H1 (cell line): ENCODE data around the gene UBL4B. TPM values are rescaled to one million over a fixed set of nuclear protein-coding genes. Genes with fewer than 3 reads are reported as not detected.

Experiments used
- BRCA1 ChIP-seq: IDR thresholded peaks from 2 replicates; pipeline ENCODE4 v1.6.1; 2012; ENCODE audit warnings: low read depth, low read length, improper control_type of control experiment
- CTBP2 ChIP-seq: IDR thresholded peaks from 2 replicates; pipeline ENCODE4 v1.7.0; 2011; ENCODE audit warnings: borderline replicate concordance, mild to moderate bottlenecking, moderate library complexity, mixed read lengths, low read length; ENCODE audit not compliant: insufficient read depth, insufficient read length
- EGR1 ChIP-seq: IDR thresholded peaks from 2 replicates; pipeline ENCODE4 v1.6.1; 2011; ENCODE audit warnings: low read depth, low read length, borderline replicate concordance
- EP300 ChIP-seq, 2 experiments: IDR thresholded peaks; 1 replicate in 1 of 2; 2 replicates in 1 of 2; pipeline ENCODE4 v1.6.1; 2011 to 2012; ENCODE audit warnings: low read depth in 2 of 2, low read length in 2 of 2, mild to moderate bottlenecking in 2 of 2, borderline replicate concordance in 1 of 2, inconsistent platforms in 1 of 2, moderate library complexity in 1 of 2
- FOSL1 ChIP-seq: IDR thresholded peaks from 2 replicates; pipeline ENCODE4 v1.6.1; 2011; ENCODE audit warnings: mild to moderate bottlenecking, low read depth, low read length, moderate library complexity; ENCODE audit not compliant: insufficient read depth
- JUND ChIP-seq: IDR thresholded peaks from 2 replicates; pipeline ENCODE4 v1.6.1; 2011; ENCODE audit warnings: mild to moderate bottlenecking, improper control_type of control experiment, low read length
- KDM5A ChIP-seq: fragments of 200-600 bp; IDR thresholded peaks from 2 replicates; pipeline ENCODE4 v1.7.1; 2012; ENCODE audit warnings: mild to moderate bottlenecking, low read length, inconsistent platforms, mixed read lengths
- NRF1 ChIP-seq: IDR thresholded peaks from 2 replicates; pipeline ENCODE4 v1.6.1; 2011; ENCODE audit warnings: mild to moderate bottlenecking, low read depth, low read length, improper control_type of control experiment
- POU5F1 ChIP-seq: IDR thresholded peaks from 2 replicates; pipeline ENCODE4 v1.6.1; 2011; ENCODE audit warnings: low read depth, mild to moderate bottlenecking, low read length, moderate library complexity
- RAD21 ChIP-seq, 2 experiments: IDR thresholded peaks in 1 of 2; conservative IDR thresholded peaks in 1 of 2; 2 replicates each; pipeline ENCODE4 v1.6.1; 2011; ENCODE audit warnings: low read depth in 2 of 2, low read length in 2 of 2, improper control_type of control experiment in 1 of 2, inconsistent platforms in 1 of 2, mild to moderate bottlenecking in 1 of 2, moderate library complexity in 1 of 2
- SRF ChIP-seq: IDR thresholded peaks from 2 replicates; pipeline ENCODE4 v1.6.1; 2011; ENCODE audit warnings: mild to moderate bottlenecking, low read depth, low read length, moderate library complexity
- polyA plus RNA-seq, 7 experiments: library from polyadenylated mRNA; depleted of rRNA in 3 of 7; stranded (reverse) in 5 of 7; unstranded in 2 of 7; fragments of >200 nt in 5 of 7; fragments of 200-250 nt in 2 of 7; gene quantifications; 1 replicate in 5 of 7; 2 replicates in 1 of 7; 4 replicates in 1 of 7; pipeline versions ENCODE4 v1.2.1 to v1.2.3, GENCODE V29; 2011 to 2013; ENCODE audit warnings: missing spikeins in 2 of 7, mixed read lengths in 2 of 7
- total RNA-seq: library from RNA; stranded (reverse); fragmentation: NEBNext Ultra II Directional; extraction: Animal tissue kit (Norgen Biotek cat#: 25700); gene quantifications from 2 replicates; pipeline ENCODE4 v1.2.1, GENCODE V29; 2021
- TF ChIP-seq, protein P1 (sequence below): fragments of 300-600 bp; sonication (generic); IDR thresholded peaks from 2 replicates; pipeline ENCODE4 v1.7.1; 2012; ENCODE audit warnings: low read length, moderate library complexity, mild to moderate bottlenecking, inconsistent platforms; ENCODE audit not compliant: insufficient replicate concordance

Gene UBL4B
- total and polyA plus RNA-seq, 2 of the 8 experiments (the other 6 are each of a cell fraction or from before 2014, with no cell fraction given), result 0.11 TPM; not detected in 1

- TF ChIP-seq, protein P1, sequence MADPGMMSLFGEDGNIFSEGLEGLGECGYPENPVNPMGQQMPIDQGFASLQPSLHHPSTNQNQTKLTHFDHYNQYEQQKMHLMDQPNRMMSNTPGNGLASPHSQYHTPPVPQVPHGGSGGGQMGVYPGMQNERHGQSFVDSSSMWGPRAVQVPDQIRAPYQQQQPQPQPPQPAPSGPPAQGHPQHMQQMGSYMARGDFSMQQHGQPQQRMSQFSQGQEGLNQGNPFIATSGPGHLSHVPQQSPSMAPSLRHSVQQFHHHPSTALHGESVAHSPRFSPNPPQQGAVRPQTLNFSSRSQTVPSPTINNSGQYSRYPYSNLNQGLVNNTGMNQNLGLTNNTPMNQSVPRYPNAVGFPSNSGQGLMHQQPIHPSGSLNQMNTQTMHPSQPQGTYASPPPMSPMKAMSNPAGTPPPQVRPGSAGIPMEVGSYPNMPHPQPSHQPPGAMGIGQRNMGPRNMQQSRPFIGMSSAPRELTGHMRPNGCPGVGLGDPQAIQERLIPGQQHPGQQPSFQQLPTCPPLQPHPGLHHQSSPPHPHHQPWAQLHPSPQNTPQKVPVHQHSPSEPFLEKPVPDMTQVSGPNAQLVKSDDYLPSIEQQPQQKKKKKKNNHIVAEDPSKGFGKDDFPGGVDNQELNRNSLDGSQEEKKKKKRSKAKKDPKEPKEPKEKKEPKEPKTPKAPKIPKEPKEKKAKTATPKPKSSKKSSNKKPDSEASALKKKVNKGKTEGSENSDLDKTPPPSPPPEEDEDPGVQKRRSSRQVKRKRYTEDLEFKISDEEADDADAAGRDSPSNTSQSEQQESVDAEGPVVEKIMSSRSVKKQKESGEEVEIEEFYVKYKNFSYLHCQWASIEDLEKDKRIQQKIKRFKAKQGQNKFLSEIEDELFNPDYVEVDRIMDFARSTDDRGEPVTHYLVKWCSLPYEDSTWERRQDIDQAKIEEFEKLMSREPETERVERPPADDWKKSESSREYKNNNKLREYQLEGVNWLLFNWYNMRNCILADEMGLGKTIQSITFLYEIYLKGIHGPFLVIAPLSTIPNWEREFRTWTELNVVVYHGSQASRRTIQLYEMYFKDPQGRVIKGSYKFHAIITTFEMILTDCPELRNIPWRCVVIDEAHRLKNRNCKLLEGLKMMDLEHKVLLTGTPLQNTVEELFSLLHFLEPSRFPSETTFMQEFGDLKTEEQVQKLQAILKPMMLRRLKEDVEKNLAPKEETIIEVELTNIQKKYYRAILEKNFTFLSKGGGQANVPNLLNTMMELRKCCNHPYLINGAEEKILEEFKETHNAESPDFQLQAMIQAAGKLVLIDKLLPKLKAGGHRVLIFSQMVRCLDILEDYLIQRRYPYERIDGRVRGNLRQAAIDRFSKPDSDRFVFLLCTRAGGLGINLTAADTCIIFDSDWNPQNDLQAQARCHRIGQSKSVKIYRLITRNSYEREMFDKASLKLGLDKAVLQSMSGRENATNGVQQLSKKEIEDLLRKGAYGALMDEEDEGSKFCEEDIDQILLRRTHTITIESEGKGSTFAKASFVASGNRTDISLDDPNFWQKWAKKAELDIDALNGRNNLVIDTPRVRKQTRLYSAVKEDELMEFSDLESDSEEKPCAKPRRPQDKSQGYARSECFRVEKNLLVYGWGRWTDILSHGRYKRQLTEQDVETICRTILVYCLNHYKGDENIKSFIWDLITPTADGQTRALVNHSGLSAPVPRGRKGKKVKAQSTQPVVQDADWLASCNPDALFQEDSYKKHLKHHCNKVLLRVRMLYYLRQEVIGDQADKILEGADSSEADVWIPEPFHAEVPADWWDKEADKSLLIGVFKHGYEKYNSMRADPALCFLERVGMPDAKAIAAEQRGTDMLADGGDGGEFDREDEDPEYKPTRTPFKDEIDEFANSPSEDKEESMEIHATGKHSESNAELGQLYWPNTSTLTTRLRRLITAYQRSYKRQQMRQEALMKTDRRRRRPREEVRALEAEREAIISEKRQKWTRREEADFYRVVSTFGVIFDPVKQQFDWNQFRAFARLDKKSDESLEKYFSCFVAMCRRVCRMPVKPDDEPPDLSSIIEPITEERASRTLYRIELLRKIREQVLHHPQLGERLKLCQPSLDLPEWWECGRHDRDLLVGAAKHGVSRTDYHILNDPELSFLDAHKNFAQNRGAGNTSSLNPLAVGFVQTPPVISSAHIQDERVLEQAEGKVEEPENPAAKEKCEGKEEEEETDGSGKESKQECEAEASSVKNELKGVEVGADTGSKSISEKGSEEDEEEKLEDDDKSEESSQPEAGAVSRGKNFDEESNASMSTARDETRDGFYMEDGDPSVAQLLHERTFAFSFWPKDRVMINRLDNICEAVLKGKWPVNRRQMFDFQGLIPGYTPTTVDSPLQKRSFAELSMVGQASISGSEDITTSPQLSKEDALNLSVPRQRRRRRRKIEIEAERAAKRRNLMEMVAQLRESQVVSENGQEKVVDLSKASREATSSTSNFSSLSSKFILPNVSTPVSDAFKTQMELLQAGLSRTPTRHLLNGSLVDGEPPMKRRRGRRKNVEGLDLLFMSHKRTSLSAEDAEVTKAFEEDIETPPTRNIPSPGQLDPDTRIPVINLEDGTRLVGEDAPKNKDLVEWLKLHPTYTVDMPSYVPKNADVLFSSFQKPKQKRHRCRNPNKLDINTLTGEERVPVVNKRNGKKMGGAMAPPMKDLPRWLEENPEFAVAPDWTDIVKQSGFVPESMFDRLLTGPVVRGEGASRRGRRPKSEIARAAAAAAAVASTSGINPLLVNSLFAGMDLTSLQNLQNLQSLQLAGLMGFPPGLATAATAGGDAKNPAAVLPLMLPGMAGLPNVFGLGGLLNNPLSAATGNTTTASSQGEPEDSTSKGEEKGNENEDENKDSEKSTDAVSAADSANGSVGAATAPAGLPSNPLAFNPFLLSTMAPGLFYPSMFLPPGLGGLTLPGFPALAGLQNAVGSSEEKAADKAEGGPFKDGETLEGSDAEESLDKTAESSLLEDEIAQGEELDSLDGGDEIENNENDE, result no peak
- TF ChIP-seq RAD21 (IDR thresholded peaks at IDR 0.05 in 1 of 2, conservative IDR thresholded peaks at IDR 0.05 in 1 of 2; ENCODE audit: low read depth in 2 of 2, low read length in 2 of 2), result no peak
- no peak for TF ChIP-seq EGR1
- TF ChIP-seq FOSL1, result no peak
- no peak for TF ChIP-seq EP300 (IDR thresholded peaks at IDR 0.05; ENCODE audit: borderline replicate concordance in 1 of 2, low read depth in 2 of 2, low read length in 2 of 2)
- TF ChIP-seq CTBP2, result no peak
- TF ChIP-seq SRF, result no peak
- TF ChIP-seq POU5F1, result no peak
- TF ChIP-seq BRCA1, result no peak
- TF ChIP-seq JUND, result no peak
- no peak for TF ChIP-seq KDM5A
- no peak for TF ChIP-seq NRF1
Observed at GRCh38 chr1:110102081-110102480, 10.2 kb upstream of the UBL4B start (continued).
